ENCODE data around the gene ENDOD1. TPM values are rescaled to one million over a fixed set of nuclear protein-coding genes. Genes with fewer than 3 reads are reported as not detected.
A peak's percentile ranks its signal among the peaks of the same experiment; 100 is the strongest.

ENDOD1 gene
- total and polyA plus RNA-seq, 4 donors, result 2.2 to 35.6 (median 5.9) TPM

DNA sequence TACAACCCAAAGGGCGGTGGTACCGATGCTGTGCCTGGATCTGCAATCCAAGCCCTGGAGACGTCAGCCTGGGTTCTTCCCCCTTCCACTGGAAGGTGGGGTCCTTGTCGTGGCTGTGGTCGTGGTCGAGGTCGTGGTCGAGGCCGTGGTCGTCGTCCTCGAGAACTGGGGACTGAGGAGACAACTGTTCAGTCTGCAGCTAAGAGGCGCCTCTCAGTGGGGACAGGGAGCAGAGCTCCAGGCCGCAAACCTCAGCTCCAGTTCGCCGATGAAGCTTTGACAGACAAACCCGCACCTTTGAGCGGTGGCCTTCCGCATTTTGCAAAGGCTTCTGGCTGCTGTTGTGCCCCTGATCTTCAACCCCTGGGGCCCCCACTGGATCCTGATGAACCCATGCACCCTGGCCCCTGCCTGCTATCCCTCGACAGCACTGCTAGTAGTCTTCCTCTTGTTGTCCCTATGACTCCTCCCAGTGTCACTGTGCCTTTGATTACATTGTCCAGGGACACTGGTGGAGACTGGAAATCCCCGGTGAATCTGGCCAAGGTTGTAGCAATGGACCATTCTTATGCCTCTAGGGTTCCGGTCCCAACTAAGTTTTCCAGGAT, 38.9 kb upstream of the ENDOD1 start:
- H3K4me3 ChIP-seq (ENCODE audit: low read depth in 1 of 3, low read length in 3 of 3), result no peak overlapping the region
- no peak overlapping the region for H3K9ac ChIP-seq (ENCODE audit: low read depth in 1 of 2, low read length in 2 of 2)
- 90% methylated on average over 22 of the region's 22 CpGs for WGBS
- H3K4me1 ChIP-seq (ENCODE audit: control insufficient read depth in 4 of 4, insufficient read depth in 4 of 4, low read length in 3 of 4), result no peaks in the 10 kb centered on the region
- no peaks in the 10 kb centered on the region for H3K9me3 ChIP-seq (ENCODE audit: control insufficient read depth in 4 of 4, low read length in 3 of 4)
- no peaks in the 10 kb centered on the region for H3K36me3 ChIP-seq (ENCODE audit: control insufficient read depth in 4 of 4, insufficient read depth in 3 of 4, low read depth in 1 of 4, low read length in 3 of 4)
- TF ChIP-seq, protein P1, sequence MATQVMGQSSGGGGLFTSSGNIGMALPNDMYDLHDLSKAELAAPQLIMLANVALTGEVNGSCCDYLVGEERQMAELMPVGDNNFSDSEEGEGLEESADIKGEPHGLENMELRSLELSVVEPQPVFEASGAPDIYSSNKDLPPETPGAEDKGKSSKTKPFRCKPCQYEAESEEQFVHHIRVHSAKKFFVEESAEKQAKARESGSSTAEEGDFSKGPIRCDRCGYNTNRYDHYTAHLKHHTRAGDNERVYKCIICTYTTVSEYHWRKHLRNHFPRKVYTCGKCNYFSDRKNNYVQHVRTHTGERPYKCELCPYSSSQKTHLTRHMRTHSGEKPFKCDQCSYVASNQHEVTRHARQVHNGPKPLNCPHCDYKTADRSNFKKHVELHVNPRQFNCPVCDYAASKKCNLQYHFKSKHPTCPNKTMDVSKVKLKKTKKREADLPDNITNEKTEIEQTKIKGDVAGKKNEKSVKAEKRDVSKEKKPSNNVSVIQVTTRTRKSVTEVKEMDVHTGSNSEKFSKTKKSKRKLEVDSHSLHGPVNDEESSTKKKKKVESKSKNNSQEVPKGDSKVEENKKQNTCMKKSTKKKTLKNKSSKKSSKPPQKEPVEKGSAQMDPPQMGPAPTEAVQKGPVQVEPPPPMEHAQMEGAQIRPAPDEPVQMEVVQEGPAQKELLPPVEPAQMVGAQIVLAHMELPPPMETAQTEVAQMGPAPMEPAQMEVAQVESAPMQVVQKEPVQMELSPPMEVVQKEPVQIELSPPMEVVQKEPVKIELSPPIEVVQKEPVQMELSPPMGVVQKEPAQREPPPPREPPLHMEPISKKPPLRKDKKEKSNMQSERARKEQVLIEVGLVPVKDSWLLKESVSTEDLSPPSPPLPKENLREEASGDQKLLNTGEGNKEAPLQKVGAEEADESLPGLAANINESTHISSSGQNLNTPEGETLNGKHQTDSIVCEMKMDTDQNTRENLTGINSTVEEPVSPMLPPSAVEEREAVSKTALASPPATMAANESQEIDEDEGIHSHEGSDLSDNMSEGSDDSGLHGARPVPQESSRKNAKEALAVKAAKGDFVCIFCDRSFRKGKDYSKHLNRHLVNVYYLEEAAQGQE (IDR thresholded peaks at IDR 0.05), result no peak
- TF ChIP-seq YY1 (IDR thresholded peaks at IDR 0.05) (no peak), SP1 (IDR thresholded peaks at IDR 0.05) (no peak), HNF4G (IDR thresholded peaks at IDR 0.05) (no peak), FOXA2 (IDR thresholded peaks at IDR 0.05) (no peak), GABPA (IDR thresholded peaks at IDR 0.05 in 1 of 2, conservative IDR thresholded peaks at IDR 0.05 in 1 of 2) (no peak), TAF1 (conservative IDR thresholded peaks at IDR 0.05) (no peak), NR2F2 (IDR thresholded peaks at IDR 0.05) (no peak), JUND (IDR thresholded peaks at IDR 0.05) (no peak)
- TF ChIP-seq, protein P2, sequence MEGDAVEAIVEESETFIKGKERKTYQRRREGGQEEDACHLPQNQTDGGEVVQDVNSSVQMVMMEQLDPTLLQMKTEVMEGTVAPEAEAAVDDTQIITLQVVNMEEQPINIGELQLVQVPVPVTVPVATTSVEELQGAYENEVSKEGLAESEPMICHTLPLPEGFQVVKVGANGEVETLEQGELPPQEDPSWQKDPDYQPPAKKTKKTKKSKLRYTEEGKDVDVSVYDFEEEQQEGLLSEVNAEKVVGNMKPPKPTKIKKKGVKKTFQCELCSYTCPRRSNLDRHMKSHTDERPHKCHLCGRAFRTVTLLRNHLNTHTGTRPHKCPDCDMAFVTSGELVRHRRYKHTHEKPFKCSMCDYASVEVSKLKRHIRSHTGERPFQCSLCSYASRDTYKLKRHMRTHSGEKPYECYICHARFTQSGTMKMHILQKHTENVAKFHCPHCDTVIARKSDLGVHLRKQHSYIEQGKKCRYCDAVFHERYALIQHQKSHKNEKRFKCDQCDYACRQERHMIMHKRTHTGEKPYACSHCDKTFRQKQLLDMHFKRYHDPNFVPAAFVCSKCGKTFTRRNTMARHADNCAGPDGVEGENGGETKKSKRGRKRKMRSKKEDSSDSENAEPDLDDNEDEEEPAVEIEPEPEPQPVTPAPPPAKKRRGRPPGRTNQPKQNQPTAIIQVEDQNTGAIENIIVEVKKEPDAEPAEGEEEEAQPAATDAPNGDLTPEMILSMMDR (IDR thresholded peaks at IDR 0.05; ENCODE audit: low read depth, low read length, missing input control), result no peak
- H3K27ac ChIP-seq (ENCODE audit: low read depth in 1 of 2, low read length in 2 of 2), result no peak overlapping the region
- DNase-seq (ENCODE audit: low spot score), result no peak
- peaks cover 0 to 1% (median 0%) of the 10 kb centered on the region in 4 donors for H3K27me3 ChIP-seq (ENCODE audit: control insufficient read depth in 4 of 4, insufficient read depth in 4 of 4, low read length in 3 of 4)

DNA sequence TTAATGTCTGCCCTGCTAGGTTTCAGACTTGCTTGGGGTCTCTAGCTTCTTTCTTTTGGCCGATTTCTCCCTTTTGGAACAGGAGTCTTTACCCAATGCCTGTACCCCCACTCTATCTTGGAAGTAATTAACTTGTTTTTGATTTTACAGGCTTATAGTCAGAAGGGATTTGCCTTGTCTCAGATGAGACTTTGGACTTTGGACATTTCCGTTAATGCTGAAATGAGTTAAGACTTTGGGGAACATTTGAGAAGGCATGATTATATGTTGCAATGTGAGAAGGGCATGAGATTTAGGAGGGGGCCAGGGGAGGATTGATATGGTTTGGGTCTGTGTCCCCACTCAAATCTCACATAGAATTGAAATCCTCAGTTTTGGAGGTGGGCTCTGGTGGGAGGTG, 35.3 kb upstream of the ENDOD1 start:
- Histone ChIP-seq H3K9ac (ENCODE audit: low read depth in 1 of 2, low read length in 2 of 2) (no peak overlapping the region), H3K4me3 (ENCODE audit: low read depth in 1 of 3, low read length in 3 of 3) (no peak overlapping the region), H3K9me3 (ENCODE audit: control insufficient read depth in 4 of 4, low read length in 3 of 4) (no peaks in the 10 kb centered on the region), H3K36me3 (ENCODE audit: control insufficient read depth in 4 of 4, insufficient read depth in 3 of 4, low read depth in 1 of 4, low read length in 3 of 4) (no peaks in the 10 kb centered on the region), H3K27ac (ENCODE audit: low read depth in 1 of 2, low read length in 2 of 2) (no peak overlapping the region), H3K27me3 (ENCODE audit: control insufficient read depth in 4 of 4, insufficient read depth in 4 of 4, low read length in 3 of 4) (no peaks in the 10 kb centered on the region), H3K4me1 (ENCODE audit: control insufficient read depth in 4 of 4, insufficient read depth in 4 of 4, low read length in 3 of 4) (no peaks in the 10 kb centered on the region)
- WGBS, result 54% methylated on average over 2 of the region's 2 CpGs
- DNase-seq (ENCODE audit: low spot score), result no peak
- no peak for TF ChIP-seq FOXA2 (IDR thresholded peaks at IDR 0.05)
- no peak for TF ChIP-seq RAD21 (IDR thresholded peaks at IDR 0.05)
- peak in 1 of 2 donors; percentile 9 for TF ChIP-seq HNF4A (conservative IDR thresholded peaks at IDR 0.05)
- TF ChIP-seq EGR1 (IDR thresholded peaks at IDR 0.05; ENCODE audit: low read depth in 2 of 2), result no peak
- TF ChIP-seq FOXA1 (IDR thresholded peaks at IDR 0.05), result no peak
- TF ChIP-seq YY1 (IDR thresholded peaks at IDR 0.05), result no peak
- TF ChIP-seq JUND (IDR thresholded peaks at IDR 0.05), result no peak

Data from liver (tissue), 9 donors.